Stimulated activated naive B cell treated with anti-CD40 and anti-IgM and Interleukin-4, amounts not matched to agents 10 μg/mL and 1 μg/mL and 100 μg/mL, for 72 hours (primary cell): ENCODE data around the gene ISYNA1.

Experiments
- ATAC-seq, 2 donors: fragments of 150-1000 bp; cut with Tn5 transposase; replicated peaks; 2 replicates each; pipeline ENCODE4 v1.10.0; 2021; ENCODE audit warnings: moderate library complexity in 1 of 2
- DNase-seq: peaks from one replicate; pipeline ENCODE4 v3.0.0; 2021
- H3K27ac Mint-ChIP-seq: one replicate; pipeline ENCODE4 v1.8.0; 2022; ENCODE audit warnings: mild to moderate bottlenecking, mixed read lengths
- H3K27me3 Mint-ChIP-seq, 2 donors: one replicate each; pipeline ENCODE4 v1.8.0; 2022; ENCODE audit warnings: mixed read lengths in 2 of 2
- H3K36me3 Mint-ChIP-seq, 2 donors: one replicate each; pipeline ENCODE4 v1.8.0; 2022; ENCODE audit warnings: mixed read lengths in 2 of 2, mild to moderate bottlenecking in 1 of 2
- H3K4me1 Mint-ChIP-seq, 2 donors: one replicate each; pipeline ENCODE4 v1.8.0; 2022; ENCODE audit warnings: mixed read lengths in 2 of 2, mild to moderate bottlenecking in 1 of 2
- H3K4me3 Mint-ChIP-seq, 2 donors: one replicate each; pipeline ENCODE4 v1.8.0; 2022; ENCODE audit warnings: mild to moderate bottlenecking in 2 of 2, mixed read lengths in 2 of 2, moderate library complexity in 1 of 2
- H3K9me3 Mint-ChIP-seq, 2 donors: one replicate each; pipeline ENCODE4 v1.8.0; 2022; ENCODE audit warnings: mixed read lengths in 2 of 2, mild to moderate bottlenecking in 1 of 2

Gene ISYNA1

DNA sequence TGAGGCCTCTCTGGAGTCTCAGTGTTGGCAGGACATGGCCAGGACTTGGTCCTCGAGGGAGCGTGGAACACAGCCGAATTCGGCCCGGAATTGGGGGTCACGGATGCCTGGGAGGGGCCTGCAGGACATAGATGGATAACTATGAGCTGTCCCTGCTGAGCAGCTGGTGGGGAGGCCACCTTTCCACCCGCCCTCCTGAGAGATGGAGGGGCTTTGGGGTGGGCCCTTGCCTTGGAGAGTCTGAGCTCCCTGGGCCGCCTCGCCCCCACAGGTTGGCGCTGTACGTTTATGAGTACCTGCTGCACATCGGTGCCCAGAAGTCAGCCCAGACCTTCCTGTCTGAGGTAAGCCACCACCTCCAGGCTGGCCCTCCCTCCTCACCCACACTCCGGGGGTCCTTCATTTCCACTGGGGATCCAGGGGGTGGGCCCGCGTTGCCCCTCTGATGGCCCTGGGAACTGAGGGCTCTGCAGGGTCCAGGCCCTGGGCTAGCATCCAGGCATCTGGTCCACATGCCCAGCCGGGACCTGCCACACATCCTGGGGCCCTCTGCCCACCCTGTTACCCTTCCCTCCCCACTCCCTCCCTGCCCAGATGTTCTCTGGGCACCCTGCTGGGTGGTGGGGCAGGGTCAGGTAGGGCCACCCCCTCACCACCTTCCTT lies 10.7 kb downstream of the ISYNA1 start:
- H3K4me3 Mint-ChIP-seq = no peak overlapping the region
- no peak overlapping the region for H3K27ac Mint-ChIP-seq
- H3K4me1 Mint-ChIP-seq = peaks cover 29 to 48% of the 10 kb centered on the region in 2 donors
- H3K9me3 Mint-ChIP-seq = no peaks in the 10 kb centered on the region
- ATAC-seq (no peak), DNase-seq (no peak)
- peaks cover 0 to 2% of the 10 kb centered on the region in 2 donors for H3K36me3 Mint-ChIP-seq
- H3K27me3 Mint-ChIP-seq = no peaks in the 10 kb centered on the region

DNA sequence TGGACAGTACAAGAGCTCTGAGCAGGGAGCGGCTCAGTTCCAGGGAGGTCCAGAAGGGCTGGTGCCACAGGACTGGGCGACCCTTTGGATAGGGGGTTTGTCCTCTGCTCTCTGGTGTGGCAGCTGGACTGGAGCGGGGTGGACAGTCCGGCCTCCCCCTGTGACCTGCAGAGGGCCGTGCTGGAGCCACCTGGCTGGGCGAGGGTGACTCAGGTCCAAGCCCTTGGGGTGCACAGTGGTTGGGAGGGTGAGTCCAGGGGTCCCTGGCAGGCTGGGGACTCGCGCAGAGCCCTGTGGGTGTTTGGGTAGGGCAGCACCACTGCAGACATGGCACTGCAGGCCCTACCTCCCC lies 11.5 kb downstream of the ISYNA1 start:
- Mint-ChIP-seq H3K27me3 (no peaks in the 10 kb centered on the region), H3K36me3 (no peaks in the 10 kb centered on the region), H3K4me3 (no peak overlapping the region), H3K9me3 (no peaks in the 10 kb centered on the region), H3K27ac (no peak overlapping the region), H3K4me1 (peaks cover 33 to 56% of the 10 kb centered on the region in 2 donors)
- ATAC-seq (no peak), DNase-seq (no peak)

DNA sequence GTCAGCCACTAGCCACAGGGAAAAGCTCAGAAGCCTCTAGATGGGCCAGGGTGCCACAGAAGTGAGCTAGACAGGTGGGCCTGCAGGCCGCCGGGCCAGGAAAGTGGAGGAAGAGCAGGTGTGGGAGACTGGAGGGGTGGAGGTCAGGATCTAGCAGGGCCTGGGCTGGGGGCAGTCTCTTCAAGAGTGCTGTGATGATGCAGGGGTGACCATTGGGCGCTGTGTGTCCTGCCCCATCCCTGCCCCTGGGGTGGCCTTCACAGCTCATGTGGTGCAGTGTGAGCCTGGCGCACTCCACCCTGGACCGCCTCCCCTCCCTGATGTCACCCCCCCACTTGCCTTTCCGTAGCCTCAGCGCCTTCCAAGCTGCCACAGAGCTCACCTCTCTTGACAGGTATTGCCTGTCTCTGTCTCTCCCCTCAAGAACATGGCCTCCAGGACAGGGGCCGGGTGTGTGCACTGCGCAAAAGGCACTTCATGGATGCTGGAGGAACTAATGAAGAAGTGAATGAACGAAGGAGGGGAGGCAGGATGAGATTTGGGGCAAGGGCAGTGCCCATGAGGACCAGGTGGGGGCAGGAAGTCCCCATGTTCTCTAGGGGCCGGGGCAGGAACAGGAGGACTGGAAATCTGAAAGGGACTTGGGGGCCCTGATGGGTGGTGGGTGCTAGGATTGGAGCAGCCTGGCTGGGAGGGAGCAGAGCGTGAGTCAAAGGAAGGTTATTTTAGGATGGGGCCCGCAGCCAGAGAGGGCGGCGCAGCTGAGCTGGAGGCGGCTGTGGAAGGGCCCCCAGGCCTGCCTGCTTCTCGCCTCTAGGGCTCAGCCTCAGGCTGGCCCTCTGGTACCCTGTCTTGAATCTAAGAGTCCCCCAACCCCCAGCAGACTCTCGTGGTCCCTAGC lies 12.2 kb downstream of the ISYNA1 start:
- no peak overlapping the region for H3K4me3 Mint-ChIP-seq
- DNase-seq (no peak), ATAC-seq (no peak)
- H3K9me3 Mint-ChIP-seq = no peaks in the 10 kb centered on the region
- no peaks in the 10 kb centered on the region for H3K36me3 Mint-ChIP-seq
- peaks cover 34 to 63% of the 10 kb centered on the region in 2 donors for H3K4me1 Mint-ChIP-seq
- no peak overlapping the region for H3K27ac Mint-ChIP-seq
- no peaks in the 10 kb centered on the region for H3K27me3 Mint-ChIP-seq

DNA sequence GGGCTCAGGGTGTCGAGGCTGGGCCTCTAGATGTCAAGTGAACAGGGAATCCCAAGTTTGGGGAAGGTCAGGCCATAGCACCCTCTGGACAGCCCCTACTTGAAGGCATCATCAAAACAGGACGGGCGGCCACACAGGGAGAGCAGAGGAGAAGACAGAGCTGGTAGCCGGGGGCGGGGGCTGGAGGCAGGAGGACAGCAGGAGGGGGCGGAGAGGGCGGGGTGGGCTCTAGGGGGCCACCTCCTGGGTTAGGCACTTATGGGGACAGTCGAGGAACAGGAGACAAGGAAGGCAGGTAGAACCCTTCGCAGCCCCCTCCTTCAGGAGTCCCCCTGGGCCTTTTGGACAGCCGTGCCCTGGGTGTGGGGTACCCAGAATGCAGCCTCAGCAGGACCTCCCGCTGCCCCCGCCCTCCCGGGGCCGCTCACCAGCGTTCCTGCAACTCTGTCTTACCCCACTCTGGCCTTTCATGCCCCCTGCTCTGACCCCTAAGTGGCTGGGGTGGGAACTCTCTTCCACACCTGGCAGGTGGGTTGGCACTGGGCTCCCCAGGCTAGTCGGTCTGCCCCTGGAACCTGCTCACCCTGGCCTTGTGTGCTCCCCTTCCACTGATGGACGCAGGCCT lies 12.9 kb downstream of the ISYNA1 start:
- H3K4me1 Mint-ChIP-seq = peaks cover 34 to 63% of the 10 kb centered on the region in 2 donors
- H3K9me3 Mint-ChIP-seq = no peaks in the 10 kb centered on the region
- no peak for ATAC-seq
- no peak overlapping the region for H3K4me3 Mint-ChIP-seq
- no peak for DNase-seq
- H3K27me3 Mint-ChIP-seq = peaks cover 0 to 5% of the 10 kb centered on the region in 2 donors
- no peaks in the 10 kb centered on the region for H3K36me3 Mint-ChIP-seq
- peak overlapping the region; percentile 32 for H3K27ac Mint-ChIP-seq

DNA sequence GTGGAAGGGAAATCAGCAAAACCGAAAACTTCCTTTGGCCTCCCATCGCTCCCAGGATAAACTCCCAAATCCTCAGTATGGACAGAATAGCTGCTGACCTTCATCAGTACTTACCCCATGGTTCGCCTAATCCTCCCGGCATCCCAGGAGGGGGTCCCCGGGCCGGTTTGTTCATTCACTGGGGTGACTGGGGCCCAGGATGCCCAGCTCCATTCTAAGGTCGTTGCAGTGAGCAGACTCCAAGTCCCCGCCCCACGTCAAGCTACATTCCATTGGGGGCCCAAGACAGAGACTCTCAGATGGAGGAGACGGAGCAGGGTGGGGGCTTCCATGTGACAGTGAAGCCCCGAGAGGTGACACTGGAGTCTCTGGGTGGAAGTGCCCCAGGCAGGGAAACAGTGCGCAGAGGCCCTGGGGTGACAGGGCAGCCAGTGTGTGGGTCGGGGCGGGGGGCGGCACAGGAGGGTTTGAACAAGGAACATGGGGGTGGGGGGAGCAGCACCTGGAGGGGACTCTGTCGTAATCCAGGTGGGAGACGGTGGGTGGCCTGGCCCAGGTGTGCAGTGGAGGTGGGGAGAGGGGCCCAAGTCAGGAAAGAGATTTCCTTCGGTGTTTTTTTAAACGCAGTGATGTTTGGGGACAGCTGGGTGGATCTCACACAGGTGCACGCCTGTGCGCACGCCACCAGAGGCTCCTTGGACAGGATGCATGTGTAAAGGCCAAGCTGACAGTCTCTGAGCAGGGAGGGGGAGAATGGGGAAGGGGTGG lies 13.6 kb downstream of the ISYNA1 start:
- no peaks in the 10 kb centered on the region for H3K9me3 Mint-ChIP-seq
- H3K4me1 Mint-ChIP-seq = peaks cover 34 to 60% of the 10 kb centered on the region in 2 donors
- DNase-seq (no peak), ATAC-seq (no peak)
- H3K27me3 Mint-ChIP-seq = peaks cover 0 to 6% of the 10 kb centered on the region in 2 donors
- H3K27ac Mint-ChIP-seq = no peak overlapping the region
- H3K4me3 Mint-ChIP-seq = no peak overlapping the region
- no peaks in the 10 kb centered on the region for H3K36me3 Mint-ChIP-seq

DNA sequence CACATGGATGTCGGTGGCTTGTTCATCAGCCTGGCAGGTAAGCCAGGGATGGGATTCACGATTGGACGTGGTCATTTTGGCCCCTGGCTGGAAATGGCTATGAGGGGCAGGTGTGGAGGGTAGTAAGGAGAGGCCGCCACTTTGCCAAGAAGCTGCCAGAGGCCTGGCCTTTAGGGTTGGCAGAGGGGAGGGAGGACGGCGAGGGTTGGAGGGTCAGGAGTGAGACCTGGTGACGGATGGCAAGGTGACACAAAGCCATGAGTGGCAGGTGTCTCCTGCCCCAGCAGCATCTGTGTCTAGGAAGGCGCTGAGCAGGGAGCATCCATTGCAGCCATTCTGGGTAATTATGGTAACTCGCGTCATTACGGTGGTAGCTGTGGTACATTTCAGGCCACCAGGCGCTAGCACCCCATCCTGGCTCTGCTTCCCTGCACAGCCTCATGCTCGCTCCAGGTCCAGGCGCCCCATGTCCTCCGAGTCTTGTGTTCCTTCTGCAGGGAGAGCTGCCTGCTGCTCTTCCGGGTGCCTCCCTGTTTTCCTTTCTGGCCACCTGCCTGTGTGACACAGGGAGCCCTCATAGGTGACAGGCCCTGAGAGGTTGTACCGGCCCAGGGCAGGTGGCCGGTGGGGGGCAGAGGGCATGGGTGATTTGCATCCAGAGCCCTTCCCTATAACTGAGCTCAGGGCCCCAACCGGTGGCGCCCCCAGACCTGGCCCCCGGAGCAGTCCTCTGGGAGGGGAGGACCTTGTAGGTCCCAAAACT lies 14.5 kb downstream of the ISYNA1 start:
- no peak overlapping the region for H3K4me3 Mint-ChIP-seq
- H3K4me1 Mint-ChIP-seq = peaks cover 40 to 59% of the 10 kb centered on the region in 2 donors
- ATAC-seq (no peak), DNase-seq (no peak)
- peaks cover 6 to 13% of the 10 kb centered on the region in 2 donors for H3K27me3 Mint-ChIP-seq
- no peaks in the 10 kb centered on the region for H3K36me3 Mint-ChIP-seq
- H3K27ac Mint-ChIP-seq = no peak overlapping the region
- no peaks in the 10 kb centered on the region for H3K9me3 Mint-ChIP-seq

DNA sequence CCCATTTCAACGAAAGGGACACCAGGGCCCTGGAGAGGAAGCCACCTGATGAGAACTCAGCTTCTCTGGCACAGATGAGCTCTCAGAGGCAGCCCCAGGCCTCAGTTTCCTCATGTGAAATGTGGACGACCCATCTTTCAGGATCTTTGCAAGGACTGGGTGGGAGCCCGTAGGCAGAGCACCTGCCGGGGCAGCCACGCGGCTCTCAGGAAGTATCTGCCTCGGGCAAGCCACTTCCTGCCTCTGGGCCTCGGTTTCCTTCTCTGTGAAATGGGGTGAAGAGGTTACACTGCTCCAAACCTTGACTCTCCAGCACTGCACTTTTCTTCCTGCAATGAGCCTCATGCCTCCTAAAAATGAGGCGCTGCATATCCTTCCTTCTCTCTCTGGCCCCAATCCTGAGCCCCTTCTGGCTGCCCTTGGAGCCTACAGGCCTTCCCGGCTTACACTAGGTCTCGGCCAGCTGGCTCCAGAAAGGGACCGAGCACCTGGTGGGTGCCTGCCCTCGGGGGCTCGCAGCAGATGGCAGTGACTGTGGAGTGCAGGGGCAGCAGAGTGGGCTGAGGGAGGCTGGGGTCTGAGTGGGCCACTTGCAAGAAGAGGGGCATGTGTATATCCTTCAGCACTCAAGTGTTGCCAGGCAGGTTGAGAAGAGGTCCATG lies 15.3 kb downstream of the ISYNA1 start:
- Mint-ChIP-seq H3K4me3 (no peak overlapping the region), H3K9me3 (no peaks in the 10 kb centered on the region), H3K4me1 (peaks cover 47 to 67% of the 10 kb centered on the region in 2 donors), H3K27me3 (peaks cover 13 to 20% of the 10 kb centered on the region in 2 donors), H3K36me3 (no peaks in the 10 kb centered on the region), H3K27ac (no peak overlapping the region)
- DNase-seq = no peak
- ATAC-seq = no peak

DNA sequence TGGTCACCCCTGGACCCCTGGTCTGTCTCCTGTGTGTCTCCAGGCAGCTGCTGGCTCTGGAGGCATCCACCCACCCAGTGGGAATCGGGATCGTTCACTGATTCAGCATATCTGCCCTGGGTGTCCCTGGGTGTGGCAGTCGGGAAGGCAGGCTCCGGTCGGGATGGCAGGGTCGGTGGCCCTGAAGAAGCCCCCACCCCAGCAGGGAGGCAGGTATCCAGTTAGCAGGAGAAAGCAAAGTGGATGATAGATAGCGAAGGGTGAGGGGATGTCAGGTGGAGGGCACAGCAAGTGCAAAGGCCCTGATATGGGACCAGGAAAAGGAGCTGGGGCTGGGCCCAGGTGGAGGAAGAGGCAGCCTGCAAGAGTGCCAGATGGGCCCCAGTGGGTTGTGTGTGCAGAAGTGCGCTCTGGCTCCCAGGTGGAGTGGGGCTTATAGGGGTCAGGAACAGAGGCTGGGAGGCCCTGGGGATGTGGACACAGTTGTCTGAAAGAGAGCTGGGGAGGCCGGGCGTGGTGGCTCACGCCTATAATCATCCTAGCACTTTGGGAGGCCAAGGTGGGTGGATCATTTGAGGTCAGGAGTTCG lies 16.5 kb downstream of the ISYNA1 start:
- Mint-ChIP-seq H3K27ac (no peak overlapping the region), H3K4me3 (no peak overlapping the region), H3K4me1 (peaks cover 56 to 72% of the 10 kb centered on the region in 2 donors), H3K36me3 (no peaks in the 10 kb centered on the region), H3K9me3 (no peaks in the 10 kb centered on the region), H3K27me3 (peaks cover 22 to 31% of the 10 kb centered on the region in 2 donors)
- DNase-seq (no peak), ATAC-seq (no peak)

DNA sequence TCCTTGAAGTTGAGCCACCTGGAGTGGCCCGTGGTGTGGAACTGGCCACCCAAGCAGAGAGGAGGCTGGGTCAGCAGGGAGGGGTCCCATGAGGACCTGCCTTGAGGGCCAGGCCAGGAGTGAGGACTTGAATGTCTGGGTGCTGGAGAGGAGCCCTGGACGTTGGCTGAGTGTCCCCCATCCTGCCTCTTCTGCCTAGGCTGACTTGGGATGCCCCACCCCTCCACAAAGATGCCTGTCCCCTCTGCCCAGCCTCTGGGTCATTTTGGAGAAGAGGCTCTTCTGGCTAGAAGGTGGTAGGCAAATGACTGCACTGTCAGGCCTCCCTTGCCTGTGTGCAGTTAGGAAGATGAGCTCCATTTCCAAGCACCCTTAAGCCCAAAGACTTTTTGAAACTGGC lies 17.0 kb downstream of the ISYNA1 start:
- Mint-ChIP-seq H3K4me1 (peaks cover 55 to 72% of the 10 kb centered on the region in 2 donors), H3K27ac (no peak overlapping the region), H3K36me3 (no peaks in the 10 kb centered on the region), H3K9me3 (no peaks in the 10 kb centered on the region), H3K4me3 (peak overlapping the region; percentile 17 to 19), H3K27me3 (peaks cover 27 to 36% of the 10 kb centered on the region in 2 donors)
- ATAC-seq (no peak), DNase-seq (no peak)

DNA sequence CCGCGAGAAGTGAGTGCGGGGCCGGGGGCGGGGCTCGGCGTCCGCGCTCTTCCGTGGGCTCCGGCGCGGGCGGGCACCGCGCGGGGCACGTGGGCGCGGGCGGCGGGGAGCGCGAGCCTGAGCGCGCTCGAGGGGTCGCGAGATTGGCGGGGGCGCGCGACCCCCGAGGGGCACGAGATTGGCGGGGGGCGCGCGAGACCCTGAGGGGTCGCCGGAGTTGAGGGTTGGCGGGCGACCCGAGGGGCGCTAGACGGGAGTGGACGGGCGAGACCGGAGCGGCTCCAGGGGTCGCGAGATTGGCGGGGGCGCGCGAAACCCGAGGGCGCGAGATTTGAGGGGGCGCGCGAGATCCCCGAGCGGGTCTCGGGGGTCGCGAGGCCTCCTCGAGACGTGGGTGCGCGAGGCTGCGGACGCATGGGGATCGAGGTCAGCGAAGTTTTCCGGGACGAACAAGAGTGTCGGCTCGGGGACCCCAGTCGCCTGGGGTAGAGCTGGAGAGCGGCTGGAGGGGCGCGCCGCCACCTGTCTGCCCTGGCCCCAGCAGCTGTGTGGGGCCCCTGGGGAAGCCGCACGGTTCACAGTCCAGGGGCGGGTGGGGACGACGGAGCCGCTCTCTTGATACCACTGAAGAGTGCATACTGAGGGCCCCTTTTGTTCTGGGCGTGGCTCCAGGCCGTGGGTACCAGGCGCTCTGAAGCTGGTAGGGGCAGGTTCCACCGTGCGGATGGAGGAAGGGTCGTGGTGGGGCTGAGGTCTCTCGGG lies 18.1 kb downstream of the ISYNA1 start:
- Mint-ChIP-seq H3K4me1 (peaks cover 53 to 74% of the 10 kb centered on the region in 2 donors), H3K27me3 (peaks cover 34 to 47% of the 10 kb centered on the region in 2 donors), H3K27ac (peak overlapping the region; percentile 65), H3K36me3 (no peaks in the 10 kb centered on the region), H3K9me3 (no peaks in the 10 kb centered on the region), H3K4me3 (peak overlapping the region; percentile 74 to 86)
- DNase-seq = no peak
- ATAC-seq = peak; percentile 37 to 39

DNA sequence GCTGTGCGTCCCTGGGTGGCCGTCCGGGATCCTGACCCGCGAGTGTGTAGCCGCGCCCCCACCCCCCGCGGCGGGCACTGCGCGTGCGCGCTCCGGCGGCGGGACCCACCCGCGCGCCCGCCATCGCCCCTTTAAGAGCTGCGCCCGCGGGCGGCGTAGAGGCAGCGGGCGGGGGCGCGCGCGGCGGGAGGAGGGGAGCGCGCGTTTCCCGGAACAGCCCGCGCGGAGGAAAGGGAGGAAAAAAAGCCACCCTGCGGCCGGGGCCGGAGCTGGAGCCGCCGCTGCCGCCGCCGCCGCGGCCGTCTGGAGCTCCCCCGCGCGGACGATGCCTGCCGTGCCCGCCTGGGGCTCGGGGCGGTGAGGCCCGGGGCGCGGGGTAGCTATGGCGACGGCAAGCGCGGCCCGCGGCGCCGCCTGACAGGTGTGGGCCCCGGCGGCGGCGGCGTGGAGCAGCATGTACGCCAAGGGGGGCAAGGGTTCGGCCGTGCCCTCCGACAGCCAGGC lies 18.7 kb downstream of the ISYNA1 start, which contains the start of gene SSBP4:
Gene SSBP4, plus strand, starts transcription at position 204 of the 504 bp plus-strand sequence. Its CDS starts 251 bp downstream, at position 455.
- Mint-ChIP-seq H3K27me3 (peaks cover 38 to 53% of the 10 kb centered on the region in 2 donors), H3K4me3 (peak within 1 kb of the TSS; percentile 82 to 86), H3K27ac (peak within 1 kb of the TSS; percentile 79), H3K4me1 (peaks cover 53 to 81% of the 10 kb centered on the region in 2 donors), H3K9me3 (no peaks in the 10 kb centered on the region), H3K36me3 (no peaks in the 10 kb centered on the region)
- peak; percentile 58 for DNase-seq
- peak; percentile 67 to 74 for ATAC-seq
